Breast epithelium (tissue), 4 donors: Measurements from ENCODE around the gene BTRC. TPM values are rescaled to one million over a fixed set of nuclear protein-coding genes. Genes with fewer than 3 reads are reported as not detected.
"Not testable (repeated sequence)": the region's sequence is repeated elsewhere in the genome, so short reads cannot be mapped to it uniquely, and the experiment has no call there.

Experiments used
- DNase-seq, 2 donors: peaks; one replicate each; pipeline ENCODE4 v3.0.0-alpha.2; 2019; ENCODE audit warnings: low spot score in 2 of 2
- H3K27ac ChIP-seq, 2 donors: fragments of 200-600 bp; sonication (generic) in 1 of 2; one replicate each; pipeline ENCODE4 v1.5.1; 2016 to 2019; ENCODE audit warnings: mild to moderate bottlenecking in 1 of 2
- H3K27me3 ChIP-seq, 2 donors: fragments of 200-600 bp; sonication (generic) in 1 of 2; one replicate each; pipeline versions ENCODE4 v1.5.1 to v1.6.0; 2017 to 2019; ENCODE audit warnings: control low read depth in 1 of 2, mild to moderate bottlenecking in 1 of 2
- H3K36me3 ChIP-seq: fragments of 200-600 bp; one replicate; pipeline ENCODE4 v1.5.1; 2019
- H3K4me1 ChIP-seq, 2 donors: fragments of 200-600 bp; sonication (generic); one replicate each; pipeline ENCODE4 v1.5.1; 2016 to 2019; ENCODE audit warnings: control low read depth in 1 of 2
- H3K4me3 ChIP-seq, 3 donors: fragments of 200-600 bp; sonication (generic); 1 replicate in 2 of 3; 2 replicates in 1 of 3; pipeline ENCODE4 v1.5.1; 2016 to 2019; ENCODE audit warnings: mild to moderate bottlenecking in 3 of 3, moderate library complexity in 2 of 3
- H3K9me3 ChIP-seq, 2 donors: fragments of 200-600 bp; sonication (generic) in 1 of 2; one replicate each; pipeline ENCODE4 v1.5.1; 2016 to 2019; ENCODE audit warnings: control low read depth in 1 of 2
- CTCF ChIP-seq, 3 donors: fragments of 450-650 bp; IDR thresholded peaks; one replicate each; pipeline ENCODE4 v1.5.1; 2016 to 2017; ENCODE audit warnings: antibody characterized with exemption in 3 of 3, mild to moderate bottlenecking in 3 of 3, moderate library complexity in 3 of 3
- POLR2A ChIP-seq: fragments of 450-650 bp; IDR thresholded peaks from one replicate; pipeline ENCODE4 v1.6.1; 2016; ENCODE audit warnings: antibody characterized with exemption, mild to moderate bottlenecking, moderate library complexity
- POLR2AphosphoS5 ChIP-seq, 3 donors: sonication (generic); formaldehyde crosslinking; IDR thresholded peaks; one replicate each; pipeline ENCODE4 v1.6.1; 2017; ENCODE audit warnings: antibody characterized with exemption in 3 of 3
- intact Hi-C: fragments of 100-400 bp; cut with DNase I; formaldehyde crosslinking; loops from one replicate; pipeline ENCODE4 v1.15.1; 2023; ENCODE audit warnings: low total_unique reads
- total RNA-seq, 3 donors: library from RNA; depleted of rRNA; stranded (reverse); fragments of >200 nt; gene quantifications; one replicate each; pipeline ENCODE4 v1.1.0, GENCODE V29; 2016

BTRC gene
- total RNA-seq, 3 donors from 2014 or later = 13.4 to 24.3 (median 15.1) TPM

- TF ChIP-seq POLR2AphosphoS5 (IDR thresholded peaks at IDR 0.05) (no peak), CTCF (IDR thresholded peaks at IDR 0.05) (no peak), POLR2A (no peak)
- Histone ChIP-seq H3K27ac (no peak overlapping the region), H3K27me3 (no peaks in the 10 kb centered on the region), H3K4me3 (no peak overlapping the region), H3K4me1 (no peaks in the 10 kb centered on the region), H3K9me3 (no peaks in the 10 kb centered on the region), H3K36me3 (no peaks in the 10 kb centered on the region)
- intact Hi-C loops = no loop called here
- DNase-seq = no peak
These were observed 2.2 kb downstream of the BTRC start for GRCh38 chr10:101356132-101356531.

GRCh38 chr10:101357958-101358357 is 4.0 kb downstream of the BTRC start:
- Histone ChIP-seq H3K4me1 (no peaks in the 10 kb centered on the region), H3K4me3 (no peak overlapping the region), H3K27ac (no peak overlapping the region), H3K27me3 (no peaks in the 10 kb centered on the region), H3K9me3 (no peaks in the 10 kb centered on the region), H3K36me3 (no peaks in the 10 kb centered on the region)
- no peak for DNase-seq
- intact Hi-C loops = no loop called here
- TF ChIP-seq POLR2AphosphoS5 (IDR thresholded peaks at IDR 0.05) (no peak), CTCF (IDR thresholded peaks at IDR 0.05) (no peak), POLR2A (no peak)

- Histone ChIP-seq H3K36me3 (no peaks in the 10 kb centered on the region), H3K27ac (no peak overlapping the region), H3K4me1 (no peaks in the 10 kb centered on the region), H3K4me3 (no peak overlapping the region), H3K27me3 (no peaks in the 10 kb centered on the region), H3K9me3 (no peaks in the 10 kb centered on the region)
- TF ChIP-seq POLR2AphosphoS5 (IDR thresholded peaks at IDR 0.05) = no peak
- TF ChIP-seq POLR2A = no peak
- no peak for TF ChIP-seq CTCF (IDR thresholded peaks at IDR 0.05)
- intact Hi-C loops = no loop called here
- no peak for DNase-seq
These were observed 4.8 kb downstream of the BTRC start for GRCh38 chr10:101358706-101359300.

- DNase-seq, intact Hi-C loops, H3K4me1 ChIP-seq, H3K4me3 ChIP-seq, H3K27ac ChIP-seq, H3K27me3 ChIP-seq, H3K9me3 ChIP-seq, H3K36me3 ChIP-seq: not testable (repeated sequence)
These were observed 6.1 kb downstream of the BTRC start for GRCh38 chr10:101360090-101360489.

GRCh38 chr10:101360841-101361240 is 6.9 kb downstream of the BTRC start:
- H3K9me3 ChIP-seq, H3K27me3 ChIP-seq, H3K4me1 ChIP-seq, H3K36me3 ChIP-seq, intact Hi-C loops, H3K27ac ChIP-seq, H3K4me3 ChIP-seq, DNase-seq: not testable (repeated sequence)

GRCh38 chr10:101363850-101364400 is 10.0 kb downstream of the BTRC start:
- intact Hi-C loops = no loop called here
- no peaks in the 10 kb centered on the region for H3K9me3 ChIP-seq

More at GRCh38 chr10:101363850-101364400, 10.0 kb downstream of the BTRC start:
- Histone ChIP-seq H3K4me3 (no peak overlapping the region), H3K27me3 (no peaks in the 10 kb centered on the region), H3K27ac (no peak overlapping the region), H3K36me3 (no peaks in the 10 kb centered on the region), H3K4me1 (no peaks in the 10 kb centered on the region)
- TF ChIP-seq POLR2A (no peak), CTCF (IDR thresholded peaks at IDR 0.05) (no peak), POLR2AphosphoS5 (IDR thresholded peaks at IDR 0.05) (no peak)
- no peak for DNase-seq
